Loucy (cell line): ENCODE results near the gene PACSIN2.

Experiments used
- EZH2phosphoT487 ChIP-seq: fragments of 200-600 bp; IDR thresholded peaks from 2 replicates; pipeline ENCODE4 v1.6.1; 2018; ENCODE audit warnings: antibody characterized with exemption, mild to moderate bottlenecking, moderate library complexity, borderline replicate concordance
- TF ChIP-seq, protein P1 (sequence below): fragments of 200-600 bp; sonication (generic); conservative IDR thresholded peaks from 2 replicates; pipeline ENCODE4 v1.5.1; 2014; ENCODE audit warnings: mild to moderate bottlenecking, antibody characterized with exemption, low read length

DNA sequence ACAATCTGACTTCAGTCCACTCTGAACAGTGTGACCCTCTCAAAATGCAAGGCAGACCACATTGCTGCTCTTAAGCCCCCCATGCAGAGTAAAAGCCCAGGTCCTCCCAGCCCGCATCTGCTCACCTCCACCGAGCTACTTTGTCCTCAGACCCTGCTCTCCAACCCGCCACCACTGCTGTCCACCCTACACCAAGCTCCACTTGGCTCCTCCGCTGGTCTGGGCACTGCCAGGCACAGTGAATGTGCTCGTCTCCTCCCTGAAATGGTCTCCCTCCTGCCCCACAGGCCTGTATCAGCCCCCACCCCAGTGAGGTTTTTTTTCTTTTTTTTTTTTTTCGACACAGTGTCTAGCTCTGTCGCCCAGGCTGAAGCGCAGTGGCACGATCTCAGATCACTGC lies 90.5 kb downstream of the PACSIN2 start:
- TF ChIP-seq, protein P1, sequence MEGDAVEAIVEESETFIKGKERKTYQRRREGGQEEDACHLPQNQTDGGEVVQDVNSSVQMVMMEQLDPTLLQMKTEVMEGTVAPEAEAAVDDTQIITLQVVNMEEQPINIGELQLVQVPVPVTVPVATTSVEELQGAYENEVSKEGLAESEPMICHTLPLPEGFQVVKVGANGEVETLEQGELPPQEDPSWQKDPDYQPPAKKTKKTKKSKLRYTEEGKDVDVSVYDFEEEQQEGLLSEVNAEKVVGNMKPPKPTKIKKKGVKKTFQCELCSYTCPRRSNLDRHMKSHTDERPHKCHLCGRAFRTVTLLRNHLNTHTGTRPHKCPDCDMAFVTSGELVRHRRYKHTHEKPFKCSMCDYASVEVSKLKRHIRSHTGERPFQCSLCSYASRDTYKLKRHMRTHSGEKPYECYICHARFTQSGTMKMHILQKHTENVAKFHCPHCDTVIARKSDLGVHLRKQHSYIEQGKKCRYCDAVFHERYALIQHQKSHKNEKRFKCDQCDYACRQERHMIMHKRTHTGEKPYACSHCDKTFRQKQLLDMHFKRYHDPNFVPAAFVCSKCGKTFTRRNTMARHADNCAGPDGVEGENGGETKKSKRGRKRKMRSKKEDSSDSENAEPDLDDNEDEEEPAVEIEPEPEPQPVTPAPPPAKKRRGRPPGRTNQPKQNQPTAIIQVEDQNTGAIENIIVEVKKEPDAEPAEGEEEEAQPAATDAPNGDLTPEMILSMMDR = no peak
- TF ChIP-seq EZH2phosphoT487 = no peak
